Thyroid gland (tissue), 4 donors: ENCODE measurements around the gene L2HGDH. TPM values are rescaled to one million over a fixed set of nuclear protein-coding genes. Genes with fewer than 3 reads are reported as not detected.

Source experiments
- DNase-seq, 2 donors: peaks; one replicate each; pipeline ENCODE4 v3.0.0-alpha.2; 2019
- H3K27ac ChIP-seq, 3 donors: fragments of 200-600 bp; sonication (generic); 1 replicate in 2 of 3; 2 replicates in 1 of 3; pipeline ENCODE4 v1.5.1; 2016 to 2019; ENCODE audit warnings: mild to moderate bottlenecking in 1 of 3, moderate library complexity in 1 of 3
- H3K27me3 ChIP-seq: fragments of 200-600 bp; sonication (generic); one replicate; pipeline ENCODE4 v1.5.1; 2019
- H3K36me3 ChIP-seq, 2 donors: fragments of 200-600 bp; sonication (generic); one replicate each; pipeline ENCODE4 v1.5.1; 2016 to 2019
- H3K4me1 ChIP-seq, 2 donors: fragments of 200-600 bp; sonication (generic); one replicate each; pipeline ENCODE4 v1.5.1; 2017 to 2019
- H3K4me3 ChIP-seq, 3 donors: fragments of 200-600 bp; sonication (generic); replicated peaks in 1 of 3; 1 replicate in 2 of 3; 2 replicates in 1 of 3; pipeline ENCODE4 v1.5.1; 2016; ENCODE audit warnings: mild to moderate bottlenecking in 1 of 3
- H3K9me3 ChIP-seq: fragments of 200-600 bp; sonication (generic); one replicate; pipeline ENCODE4 v1.5.1; 2017
- CTCF ChIP-seq, 6 experiments: fragments of 200-600 bp in 3 of 6; fragments of 450-650 bp in 3 of 6; sonication (generic) in 3 of 6; IDR thresholded peaks; one replicate each; pipeline ENCODE4 v1.5.1; 2016 to 2019; ENCODE audit warnings: antibody characterized with exemption in 6 of 6, mild to moderate bottlenecking in 2 of 6, inconsistent platforms in 1 of 6, moderate library complexity in 1 of 6
- POLR2A ChIP-seq, 2 donors: fragments of 450-650 bp; IDR thresholded peaks; one replicate each; pipeline ENCODE4 v1.6.1; 2017; ENCODE audit warnings: antibody characterized with exemption in 2 of 2, mild to moderate bottlenecking in 2 of 2, moderate library complexity in 1 of 2
- WGBS, 2 donors: methylation state at CpG; one replicate each; pipeline ENCODE4 v1.1.5; 2017; 5-methylcytosine and 5-hydroxymethylcytosine counted together
- intact Hi-C: fragments of 100-400 bp; cut with DNase I; formaldehyde crosslinking; loops from one replicate; pipeline ENCODE4 v1.15.1; 2023
- total RNA-seq, 4 donors: library from RNA; depleted of rRNA; stranded (reverse); fragments of >200 nt; gene quantifications; one replicate each; pipeline ENCODE4 v1.2.3, GENCODE V29; 2016

L2HGDH gene
- total RNA-seq, 4 donors from 2014 or later, result 8.7 to 10.9 (median 9.7) TPM

- 1 to 2% methylated on average over 13 to 16 of the region's 64 CpGs for WGBS, 2 donors
- H3K4me1 ChIP-seq, result peaks cover 38 to 39% of the 10 kb centered on the region in 2 donors
- TF ChIP-seq POLR2A (IDR thresholded peaks at IDR 0.05) (no peak), CTCF (IDR thresholded peaks at IDR 0.05) (no peak)
- no peaks in the 10 kb centered on the region for H3K9me3 ChIP-seq
- peak overlapping the region; percentile 78 to 99 (median 94) for H3K27ac ChIP-seq
- intact Hi-C loops, result loop anchor here (10.0 kb wide), 1 partner anchor 74 kb away; no protein-coding TSS in a partner anchor
- no peaks in the 10 kb centered on the region for H3K27me3 ChIP-seq
- peak overlapping the region in 2 of 3 donors; percentile 57 to 87 for H3K4me3 ChIP-seq
- peak; percentile 65 to 69 for DNase-seq
- H3K36me3 ChIP-seq, result no peaks in the 10 kb centered on the region
Observed at GRCh38 chr14:50230701-50231474, 81.1 kb downstream of the L2HGDH start.

GRCh38 chr14:50230401-50230700 lies 81.7 kb downstream of the L2HGDH start:
- H3K4me1 ChIP-seq, result peaks cover 42 to 43% of the 10 kb centered on the region in 2 donors
- no peaks in the 10 kb centered on the region for H3K27me3 ChIP-seq
- H3K27ac ChIP-seq, result peak overlapping the region; percentile 78 to 99 (median 94)
- WGBS, 2 donors, result 3 to 4% methylated on average over 6 of the region's 6 CpGs
- DNase-seq, result no peak
- TF ChIP-seq CTCF (IDR thresholded peaks at IDR 0.05) (no peak), POLR2A (IDR thresholded peaks at IDR 0.05) (no peak)
- peak overlapping the region in 2 of 3 donors; percentile 57 to 87 for H3K4me3 ChIP-seq
- H3K36me3 ChIP-seq, result no peaks in the 10 kb centered on the region
- no peaks in the 10 kb centered on the region for H3K9me3 ChIP-seq
- intact Hi-C loops, result loop anchor here (10.0 kb wide), 1 partner anchor 74 kb away; no protein-coding TSS in a partner anchor

GRCh38 chr14:50229681-50230080 lies 82.3 kb downstream of the L2HGDH start:
- 47 to 51% methylated on average over 2 of the region's 2 CpGs for WGBS, 2 donors
- H3K4me3 ChIP-seq, result peak overlapping the region in 1 of 3 donors; percentile 87
- H3K9me3 ChIP-seq, result no peaks in the 10 kb centered on the region
- DNase-seq, result no peak
- TF ChIP-seq CTCF (IDR thresholded peaks at IDR 0.05), result no peak
- TF ChIP-seq POLR2A (IDR thresholded peaks at IDR 0.05), result no peak
- no peaks in the 10 kb centered on the region for H3K36me3 ChIP-seq
- H3K27ac ChIP-seq, result peak overlapping the region in 1 of 3 donors; percentile 94
- peaks cover 47 to 49% of the 10 kb centered on the region in 2 donors for H3K4me1 ChIP-seq
- intact Hi-C loops, result loop anchor here (10.0 kb wide), 1 partner anchor 75 kb away; no protein-coding TSS in a partner anchor
- no peaks in the 10 kb centered on the region for H3K27me3 ChIP-seq

GRCh38 chr14:50228313-50228712 lies 83.7 kb downstream of the L2HGDH start:
- TF ChIP-seq POLR2A (IDR thresholded peaks at IDR 0.05) (no peak), CTCF (IDR thresholded peaks at IDR 0.05) (no peak)
- Histone ChIP-seq H3K27me3 (no peaks in the 10 kb centered on the region), H3K4me1 (peaks cover 47 to 49% of the 10 kb centered on the region in 2 donors), H3K36me3 (no peaks in the 10 kb centered on the region), H3K27ac (no peak overlapping the region), H3K4me3 (no peak overlapping the region), H3K9me3 (no peaks in the 10 kb centered on the region)
- DNase-seq, result no peak
- WGBS, 2 donors, result 97 to 98% methylated on average over 2 of the region's 2 CpGs
- intact Hi-C loops, result no loop called here

GRCh38 chr14:50225974-50226297 lies 86.1 kb downstream of the L2HGDH start:
- H3K4me1 ChIP-seq, result peaks cover 43 to 47% of the 10 kb centered on the region in 2 donors
- H3K36me3 ChIP-seq, result no peaks in the 10 kb centered on the region
- DNase-seq, result no peak
- intact Hi-C loops, result no loop called here
- TF ChIP-seq CTCF (IDR thresholded peaks at IDR 0.05) (no peak), POLR2A (IDR thresholded peaks at IDR 0.05) (no peak)
- peak overlapping the region; percentile 50 to 81 (median 51) for H3K27ac ChIP-seq
- no peak overlapping the region for H3K4me3 ChIP-seq
- H3K9me3 ChIP-seq, result no peaks in the 10 kb centered on the region
- WGBS, 2 donors, result 72 to 76% methylated on average over 5 of the region's 5 CpGs
- no peaks in the 10 kb centered on the region for H3K27me3 ChIP-seq
